Measurements from ENCODE around the gene TAPT1.
"Not testable (repeated sequence)": the region's sequence is repeated elsewhere in the genome, so short reads cannot be mapped to it uniquely, and the experiment has no call there.

The TAPT1 gene

GRCh38 chr4:16225863-16226815 lies at the start of gene TAPT1:
TAPT1 (minus strand) TSS chr4:16226471; CDS start chr4:16226457, 14 bp downstream.
- DNase-seq (ENCODE audit: low spot score) = peak; percentile 91

GRCh38 chr4:16271411-16271810 lies 45.1 kb upstream of the TAPT1 start:
- DNase-seq (ENCODE audit: low spot score) = no peak

GRCh38 chr4:16270454-16271328 lies 44.4 kb upstream of the TAPT1 start:
- DNase-seq (ENCODE audit: low spot score) = no peak

- not testable (repeated sequence) for DNase-seq (ENCODE audit: low spot score)
Observed at GRCh38 chr4:16269742-16270453, 43.6 kb upstream of the TAPT1 start.

GRCh38 chr4:16269240-16269639 lies 43.0 kb upstream of the TAPT1 start:
- DNase-seq (ENCODE audit: low spot score) = no peak

- DNase-seq (ENCODE audit: low spot score) = no peak
Observed at GRCh38 chr4:16268290-16268689, 42.0 kb upstream of the TAPT1 start.

- DNase-seq (ENCODE audit: low spot score) = no peak
Observed at GRCh38 chr4:16267639-16268038, 41.4 kb upstream of the TAPT1 start.

- no peak for DNase-seq (ENCODE audit: low spot score)
Observed at GRCh38 chr4:16265820-16266219, 39.5 kb upstream of the TAPT1 start.

- peak; percentile 46 for DNase-seq (ENCODE audit: low spot score)
Observed at GRCh38 chr4:16264798-16265197, 38.5 kb upstream of the TAPT1 start.

- DNase-seq (ENCODE audit: low spot score) = no peak
Observed at GRCh38 chr4:16263056-16263455, 36.8 kb upstream of the TAPT1 start.

- DNase-seq (ENCODE audit: low spot score) = no peak
Observed at GRCh38 chr4:16262188-16262587, 35.9 kb upstream of the TAPT1 start.

- no peak for DNase-seq (ENCODE audit: low spot score)
Observed at GRCh38 chr4:16261313-16261878, 35.1 kb upstream of the TAPT1 start.

- no peak for DNase-seq (ENCODE audit: low spot score)
Observed at GRCh38 chr4:16259889-16260246, 33.6 kb upstream of the TAPT1 start.

GRCh38 chr4:16259241-16259888 lies 33.1 kb upstream of the TAPT1 start:
- DNase-seq (ENCODE audit: low spot score) = no peak

- DNase-seq (ENCODE audit: low spot score) = no peak
Observed at GRCh38 chr4:16257611-16258010, 31.3 kb upstream of the TAPT1 start.

GRCh38 chr4:16256343-16256742 lies 30.1 kb upstream of the TAPT1 start:
- DNase-seq (ENCODE audit: low spot score) = no peak

GRCh38 chr4:16255730-16256129 lies 29.5 kb upstream of the TAPT1 start:
- DNase-seq (ENCODE audit: low spot score) = no peak

- peak; percentile 73 for DNase-seq (ENCODE audit: low spot score)
Observed at GRCh38 chr4:16253127-16253960, 27.1 kb upstream of the TAPT1 start.

- DNase-seq (ENCODE audit: low spot score) = no peak
Observed at GRCh38 chr4:16250661-16251365, 24.5 kb upstream of the TAPT1 start.

GRCh38 chr4:16248605-16249004 lies 22.3 kb upstream of the TAPT1 start:
- DNase-seq (ENCODE audit: low spot score) = no peak
